Brain microvascular endothelial cell (primary cell): ENCODE measurements around the gene B4GALNT3.

ENCODE experiments used
- DNase-seq: peaks from one replicate; pipeline ENCODE4 v3.0.0-alpha.2; 2020
- H3K27ac ChIP-seq: fragments of 250-450 bp; sonication (Bioruptor Pico); 2 replicates; pipeline ENCODE4 v1.5.1; 2020; ENCODE audit warnings: mild to moderate bottlenecking, moderate library complexity
- H3K27me3 ChIP-seq: fragments of 250-450 bp; sonication (Bioruptor Pico); replicated peaks from 2 replicates; pipeline ENCODE4 v1.5.1; 2020; ENCODE audit warnings: mild to moderate bottlenecking
- H3K36me3 ChIP-seq: fragments of 250-450 bp; sonication (Bioruptor Pico); replicated peaks from 2 replicates; pipeline ENCODE4 v1.5.1; 2020; ENCODE audit warnings: mild to moderate bottlenecking
- H3K4me3 ChIP-seq: 2 replicates; pipeline ENCODE4 v1.5.1; 2011; ENCODE audit warnings: low read depth, mild to moderate bottlenecking, control low read depth, low read length, moderate library complexity
- CTCF ChIP-seq: IDR thresholded peaks from 2 replicates; pipeline ENCODE4 v1.5.1; 2011; ENCODE audit warnings: low read depth, mild to moderate bottlenecking, moderate library complexity, low read length, control low read depth, inconsistent platforms; ENCODE audit errors: missing control alignments
- in situ Hi-C: cut with HindIII; loops from 2 replicates; pipeline ENCODE4 v1.10.0; 2017; ENCODE audit warnings: low sequenced_read_pairs, low pct_ligation_motif_present

B4GALNT3 gene

GRCh38 chr12:604956-605355 is 145.2 kb downstream of the B4GALNT3 start:
- Histone ChIP-seq H3K27me3 (no peaks in the 10 kb centered on the region), H3K4me3 (no peak overlapping the region), H3K36me3 (no peaks in the 10 kb centered on the region), H3K27ac (no peak overlapping the region)
- no peak for TF ChIP-seq CTCF
- DNase-seq = no peak
- in situ Hi-C loops = no loop called here

GRCh38 chr12:607541-608001 is 147.8 kb downstream of the B4GALNT3 start:
- Histone ChIP-seq H3K36me3 (no peaks in the 10 kb centered on the region), H3K27ac (no peak overlapping the region), H3K4me3 (no peak overlapping the region), H3K27me3 (no peaks in the 10 kb centered on the region)
- in situ Hi-C loops = no loop called here
- DNase-seq = no peak
- TF ChIP-seq CTCF = no peak

GRCh38 chr12:608413-608812 is 148.7 kb downstream of the B4GALNT3 start:
- H3K36me3 ChIP-seq = no peaks in the 10 kb centered on the region
- no peak for TF ChIP-seq CTCF
- H3K27ac ChIP-seq = no peak overlapping the region
- no peaks in the 10 kb centered on the region for H3K27me3 ChIP-seq
- in situ Hi-C loops = no loop called here
- DNase-seq = no peak
- no peak overlapping the region for H3K4me3 ChIP-seq

GRCh38 chr12:608921-609320 is 149.2 kb downstream of the B4GALNT3 start:
- TF ChIP-seq CTCF = no peak
- no peak for DNase-seq
- H3K27me3 ChIP-seq = no peaks in the 10 kb centered on the region
- in situ Hi-C loops = no loop called here
- H3K27ac ChIP-seq = no peak overlapping the region
- H3K36me3 ChIP-seq = no peaks in the 10 kb centered on the region
- no peak overlapping the region for H3K4me3 ChIP-seq

- no peak for TF ChIP-seq CTCF
- in situ Hi-C loops = no loop called here
- DNase-seq = no peak
- no peak overlapping the region for H3K27ac ChIP-seq
- no peak overlapping the region for H3K4me3 ChIP-seq
- H3K27me3 ChIP-seq = no peaks in the 10 kb centered on the region
- H3K36me3 ChIP-seq = no peaks in the 10 kb centered on the region
These were observed 152.0 kb downstream of the B4GALNT3 start for GRCh38 chr12:611721-612120.

GRCh38 chr12:612293-612692 is 152.6 kb downstream of the B4GALNT3 start:
- Histone ChIP-seq H3K27ac (no peak overlapping the region), H3K4me3 (no peak overlapping the region), H3K27me3 (no peaks in the 10 kb centered on the region), H3K36me3 (no peaks in the 10 kb centered on the region)
- DNase-seq = no peak
- no peak for TF ChIP-seq CTCF
- in situ Hi-C loops = no loop called here
